GM21390 (cell line): Measurements from ENCODE around the gene HMCN2.
"Not testable (repeated sequence)": the region's sequence is repeated elsewhere in the genome, so short reads cannot be mapped to it uniquely, and the experiment has no call there.

Experiments
- ATAC-seq: cut with Tn5 transposase; IDR thresholded peaks from one replicate; pipeline ENCODE4 v1.9.1; 2021; ENCODE audit not compliant: unreplicated experiment

HMCN2 gene

GRCh38 chr9:130327070-130327780 is 61.7 kb downstream of the HMCN2 start:
- no peak for ATAC-seq

- ATAC-seq, result no peak
Observed at GRCh38 chr9:130327781-130328348, 62.3 kb downstream of the HMCN2 start.

- no peak for ATAC-seq
Observed at GRCh38 chr9:130328349-130328801, 62.8 kb downstream of the HMCN2 start.

GRCh38 chr9:130329061-130329460 is 63.5 kb downstream of the HMCN2 start:
- ATAC-seq, result no peak

- no peak for ATAC-seq
Observed at GRCh38 chr9:130330202-130330862, 64.8 kb downstream of the HMCN2 start.

- ATAC-seq, result no peak
Observed at GRCh38 chr9:130331061-130331460, 65.5 kb downstream of the HMCN2 start.

- no peak for ATAC-seq
Observed at GRCh38 chr9:130331573-130331972, 66.0 kb downstream of the HMCN2 start.

- no peak for ATAC-seq
Observed at GRCh38 chr9:130332384-130332926, 66.9 kb downstream of the HMCN2 start.

- no peak for ATAC-seq
Observed at GRCh38 chr9:130333041-130333711, 67.6 kb downstream of the HMCN2 start.

GRCh38 chr9:130333712-130334062 is 68.1 kb downstream of the HMCN2 start:
- ATAC-seq, result no peak

- no peak for ATAC-seq
Observed at GRCh38 chr9:130334915-130335314, 69.4 kb downstream of the HMCN2 start.

GRCh38 chr9:130336027-130336610 is 70.6 kb downstream of the HMCN2 start:
- ATAC-seq, result no peak

GRCh38 chr9:130336885-130337284 is 71.3 kb downstream of the HMCN2 start:
- no peak for ATAC-seq

- ATAC-seq, result no peak
Observed at GRCh38 chr9:130337318-130337717, 71.8 kb downstream of the HMCN2 start.

- ATAC-seq, result no peak
Observed at GRCh38 chr9:130337784-130338380, 72.3 kb downstream of the HMCN2 start.

- not testable (repeated sequence) for ATAC-seq
Observed at GRCh38 chr9:130338891-130339290, 73.3 kb downstream of the HMCN2 start.

- ATAC-seq, result no peak
Observed at GRCh38 chr9:130339306-130339705, 73.7 kb downstream of the HMCN2 start.

GRCh38 chr9:130340011-130340410 is 74.5 kb downstream of the HMCN2 start:
- no peak for ATAC-seq

GRCh38 chr9:130340557-130340956 is 75.0 kb downstream of the HMCN2 start:
- not testable (repeated sequence) for ATAC-seq

- no peak for ATAC-seq
Observed at GRCh38 chr9:130341128-130341527, 75.6 kb downstream of the HMCN2 start.
